ENCODE data around the gene SHOC2. TPM values are rescaled to one million over a fixed set of nuclear protein-coding genes. Genes with fewer than 3 reads are reported as not detected.

The SHOC2 gene
- total and polyA plus RNA-seq, 4 donors, result 41.3 to 123 (median 48.8) TPM

GRCh38 chr10:111030042-111030750, 110.8 kb downstream of the SHOC2 start:
- Histone ChIP-seq H3K27ac (ENCODE audit: low read depth, low read length) (no peak overlapping the region), H3K9me3 (ENCODE audit: control insufficient read depth, insufficient read depth, low read length) (no peaks in the 10 kb centered on the region), H3K4me3 (ENCODE audit: low read depth, low read length) (no peak overlapping the region), H3K27me3 (ENCODE audit: control insufficient read depth, insufficient read depth, low read length) (no peaks in the 10 kb centered on the region), H3K36me3 (ENCODE audit: control insufficient read depth, insufficient read depth, low read length) (no peaks in the 10 kb centered on the region), H3K4me1 (ENCODE audit: control insufficient read depth, insufficient read depth, low read length) (no peaks in the 10 kb centered on the region)
- WGBS (ENCODE audit: insufficient coverage), result 97% methylated on average over 6 of the region's 9 CpGs
- DNase-seq (ENCODE audit: low read depth in 4 of 6, low spot score in 6 of 6), result no peak

DNA sequence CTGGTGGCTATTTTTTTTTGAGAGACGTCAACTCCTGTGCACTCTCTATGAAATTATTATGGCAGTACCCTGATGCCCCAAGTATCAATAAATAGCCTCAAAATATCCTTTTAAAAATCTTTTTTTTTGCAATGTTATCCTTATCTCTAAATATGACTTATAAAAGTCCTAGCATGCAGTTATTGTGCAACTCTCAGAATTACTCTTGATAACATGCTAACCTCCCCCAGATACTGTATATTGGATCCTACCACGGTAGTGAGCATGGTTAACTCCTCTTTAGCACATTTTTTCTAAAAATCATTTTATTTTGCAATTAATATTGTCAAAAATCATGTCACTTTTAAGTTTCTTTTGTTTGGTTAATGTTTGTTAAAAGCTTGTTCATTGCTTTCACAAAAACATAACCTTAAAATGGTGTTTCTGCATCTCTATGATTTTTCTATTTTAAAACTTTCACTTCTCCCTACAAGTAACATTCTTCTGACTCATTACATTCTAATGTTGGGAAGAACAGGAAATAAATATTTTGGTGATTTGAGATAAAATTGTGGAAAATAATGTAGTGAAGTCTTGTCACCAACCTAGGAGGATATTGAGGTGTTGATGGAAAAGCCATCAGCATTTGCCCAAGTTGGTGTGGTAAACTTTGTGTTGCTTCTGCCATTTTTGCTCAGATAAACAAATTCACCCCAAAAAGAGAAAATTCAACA, 115.3 kb downstream of the SHOC2 start:
- H3K4me3 ChIP-seq (ENCODE audit: low read depth, low read length), result no peak overlapping the region
- no peak for DNase-seq (ENCODE audit: low read depth in 4 of 6, low spot score in 6 of 6)
- no peaks in the 10 kb centered on the region for H3K4me1 ChIP-seq (ENCODE audit: control insufficient read depth, insufficient read depth, low read length)
- H3K27me3 ChIP-seq (ENCODE audit: control insufficient read depth, insufficient read depth, low read length), result no peaks in the 10 kb centered on the region
- WGBS (ENCODE audit: insufficient coverage), result no CpG with 5 or more reads among the region's 2 CpGs
- no peak overlapping the region for H3K27ac ChIP-seq (ENCODE audit: low read depth, low read length)
- peaks cover 5% of the 10 kb centered on the region for H3K9me3 ChIP-seq (ENCODE audit: control insufficient read depth, insufficient read depth, low read length)
- H3K36me3 ChIP-seq (ENCODE audit: control insufficient read depth, insufficient read depth, low read length), result no peaks in the 10 kb centered on the region

DNA sequence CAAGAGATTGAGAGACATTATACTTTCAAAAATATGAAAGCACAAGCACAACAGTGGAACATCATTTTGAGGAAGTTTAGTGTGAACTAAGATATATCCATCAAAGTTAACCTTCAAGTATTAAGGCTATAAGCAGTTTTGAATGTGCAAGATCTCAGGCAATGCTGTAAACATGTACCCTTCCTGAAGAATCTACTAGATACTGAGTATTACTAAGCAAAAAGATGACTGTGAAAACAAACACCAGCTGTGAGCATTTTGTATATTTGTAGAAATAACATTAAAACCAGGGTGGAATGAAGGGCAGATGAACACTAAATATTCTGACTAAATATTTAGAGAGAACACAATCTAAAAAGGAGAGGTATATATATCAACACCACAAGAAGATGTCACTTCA, 116.1 kb downstream of the SHOC2 start:
- peaks cover 5% of the 10 kb centered on the region for H3K9me3 ChIP-seq (ENCODE audit: control insufficient read depth, insufficient read depth, low read length)
- no peaks in the 10 kb centered on the region for H3K36me3 ChIP-seq (ENCODE audit: control insufficient read depth, insufficient read depth, low read length)
- H3K27ac ChIP-seq (ENCODE audit: low read depth, low read length), result no peak overlapping the region
- H3K27me3 ChIP-seq (ENCODE audit: control insufficient read depth, insufficient read depth, low read length), result no peaks in the 10 kb centered on the region
- no peak overlapping the region for H3K4me3 ChIP-seq (ENCODE audit: low read depth, low read length)
- H3K4me1 ChIP-seq (ENCODE audit: control insufficient read depth, insufficient read depth, low read length), result no peaks in the 10 kb centered on the region
- DNase-seq (ENCODE audit: low read depth in 4 of 6, low spot score in 6 of 6), result no peak

DNA sequence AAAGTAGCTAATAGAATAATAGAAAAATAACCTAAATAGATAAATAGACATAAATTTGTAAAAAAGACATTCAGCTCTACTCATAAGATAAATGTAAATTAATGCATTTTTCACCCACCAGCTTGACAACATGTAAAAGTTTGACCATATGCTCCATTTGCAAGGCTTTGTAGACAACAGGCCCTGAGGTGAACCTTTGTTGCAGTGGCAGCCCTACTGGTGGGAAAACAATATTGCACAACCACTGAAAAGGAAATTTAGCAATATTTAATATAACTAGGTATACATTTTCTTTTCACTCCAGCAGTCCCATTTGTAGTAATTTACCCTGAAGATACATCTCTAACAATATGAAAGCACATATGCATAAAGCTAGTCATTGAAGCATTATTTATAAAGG, 118.5 kb downstream of the SHOC2 start:
- Histone ChIP-seq H3K9me3 (ENCODE audit: control insufficient read depth, insufficient read depth, low read length) (peaks cover 5% of the 10 kb centered on the region), H3K27ac (ENCODE audit: low read depth, low read length) (no peak overlapping the region), H3K4me3 (ENCODE audit: low read depth, low read length) (no peak overlapping the region), H3K4me1 (ENCODE audit: control insufficient read depth, insufficient read depth, low read length) (no peaks in the 10 kb centered on the region), H3K36me3 (ENCODE audit: control insufficient read depth, insufficient read depth, low read length) (no peaks in the 10 kb centered on the region), H3K27me3 (ENCODE audit: control insufficient read depth, insufficient read depth, low read length) (no peaks in the 10 kb centered on the region)
- DNase-seq (ENCODE audit: low read depth in 4 of 6, low spot score in 6 of 6), result peak in 1 of 6 donors; percentile 10

- no peak overlapping the region for H3K4me3 ChIP-seq (ENCODE audit: low read depth, low read length)
- WGBS (ENCODE audit: insufficient coverage), result no CpG with 5 or more reads among the region's 2 CpGs
- DNase-seq (ENCODE audit: low read depth in 4 of 6, low spot score in 6 of 6), result no peak
- H3K9me3 ChIP-seq (ENCODE audit: control insufficient read depth, insufficient read depth, low read length), result peaks cover 5% of the 10 kb centered on the region
- H3K27ac ChIP-seq (ENCODE audit: low read depth, low read length), result no peak overlapping the region
- H3K27me3 ChIP-seq (ENCODE audit: control insufficient read depth, insufficient read depth, low read length), result no peaks in the 10 kb centered on the region
- H3K36me3 ChIP-seq (ENCODE audit: control insufficient read depth, insufficient read depth, low read length), result no peaks in the 10 kb centered on the region
- H3K4me1 ChIP-seq (ENCODE audit: control insufficient read depth, insufficient read depth, low read length), result no peaks in the 10 kb centered on the region
Observed at GRCh38 chr10:111039522-111039921, 120.1 kb downstream of the SHOC2 start.

GRCh38 chr10:111057006-111057405, 137.6 kb downstream of the SHOC2 start:
- no peak overlapping the region for H3K4me3 ChIP-seq (ENCODE audit: low read depth, low read length)
- no peaks in the 10 kb centered on the region for H3K4me1 ChIP-seq (ENCODE audit: control insufficient read depth, insufficient read depth, low read length)
- H3K27me3 ChIP-seq (ENCODE audit: control insufficient read depth, insufficient read depth, low read length), result no peaks in the 10 kb centered on the region
- no peak for DNase-seq (ENCODE audit: low read depth in 4 of 6, low spot score in 6 of 6)
- H3K36me3 ChIP-seq (ENCODE audit: control insufficient read depth, insufficient read depth, low read length), result no peaks in the 10 kb centered on the region
- peaks cover 10% of the 10 kb centered on the region for H3K9me3 ChIP-seq (ENCODE audit: control insufficient read depth, insufficient read depth, low read length)
- WGBS (ENCODE audit: insufficient coverage), result no CpG with 5 or more reads among the region's 1 CpG
- no peak overlapping the region for H3K27ac ChIP-seq (ENCODE audit: low read depth, low read length)

Small RNA genes within 50 kb of the gene (small RNA-seq; reads per million reads assigned to genes)
- 2.2 reads per million, percentile 91 among the genes with 10 or more reads in this experiment for gene MIR548E (ENCODE audit: low replicate concordance)

Other genes starting within 250 kb of the SHOC2 start
- 10 to 100 TPM; 81.8 to 96.4 TPM for gene PDCD4, start 47.7 kb upstream of the SHOC2 start, total RNA-seq
- 100 to 1,000 TPM; 112 to 123 TPM for gene PDCD4, start 47.7 kb upstream of the SHOC2 start, polyA plus RNA-seq (ENCODE audit: insufficient read length in 2 of 2)
- 10 to 100 TPM; 45.7 to 56.4 TPM for gene BBIP1, start 424 bp upstream of the SHOC2 start, total RNA-seq
- gene BBIP1, start 424 bp upstream of the SHOC2 start, polyA plus RNA-seq (ENCODE audit: insufficient read length in 2 of 2), result 10 to 100 TPM; 69.1 to 78.6 TPM
- 1 to 10 TPM; 6.2 to 6.6 TPM for gene ADRA2A, start 157.4 kb downstream of the SHOC2 start, total RNA-seq
- gene ADRA2A, start 157.4 kb downstream of the SHOC2 start, polyA plus RNA-seq (ENCODE audit: insufficient read length in 2 of 2), result 10 to 100 TPM; 15.7 to 16.8 TPM

All from spinal cord (tissue), 10 donors.